Measurements from ENCODE around the gene CD3D. TPM values are rescaled to one million over a fixed set of nuclear protein-coding genes. Genes with fewer than 3 reads are reported as not detected.

The CD3D gene
- total and polyA plus RNA-seq, 2 of the 4 experiments (the other 2 are of a cell fraction): not detected

GRCh38 chr11:118380571-118380970, 38.1 kb upstream of the CD3D start:
- H4K20me1 ChIP-seq (ENCODE audit: insufficient read depth, low read length): no peaks in the 10 kb centered on the region
- H3K4me1 ChIP-seq (ENCODE audit: control insufficient read depth, insufficient read depth, low read length): no peaks in the 10 kb centered on the region
- intact Hi-C loops (cut with micrococcal nuclease): no loop called here
- POLR2A ChIA-PET (ENCODE audit: unreplicated experiment): no interaction called here
- no TSS peak for BruUV-seq (replicated peaks)
- H3K9me1 ChIP-seq (ENCODE audit: insufficient read depth, low read length): no peaks in the 10 kb centered on the region
- no peak overlapping the region for H3K4me3 ChIP-seq (ENCODE audit: insufficient read depth, low read depth, low read length)
- H3K4ac ChIP-seq (ENCODE audit: low read depth, low read length): no peak overlapping the region
- H3K4me2 ChIP-seq (ENCODE audit: low read depth, low read length): no peak overlapping the region
- H3K79me1 ChIP-seq (ENCODE audit: low read depth in 1 of 2, low read length in 2 of 2): no peaks in the 10 kb centered on the region
- H2AFZ ChIP-seq (replicated peaks; ENCODE audit: low read length, poor library complexity): no peak overlapping the region
- dilution Hi-C loops (cut with HindIII; ENCODE audit: low sequenced_read_pairs, unreplicated experiment): no loop called here
- no peak overlapping the region for H2BK5ac ChIP-seq (ENCODE audit: low read depth, low read length, poor library complexity, severe bottlenecking)
- H3K36me3 ChIP-seq (ENCODE audit: control insufficient read depth, insufficient read depth, low read length): peaks cover 46% of the 10 kb centered on the region
- no peak overlapping the region for H2AK5ac ChIP-seq (ENCODE audit: low read depth, low read length)
- no peak overlapping the region for H4K5ac ChIP-seq (ENCODE audit: low read depth, low read length)
- H4K91ac ChIP-seq (ENCODE audit: insufficient read depth, low read depth, low read length): no peak overlapping the region
- no peak overlapping the region for H3K27ac ChIP-seq (ENCODE audit: insufficient read depth, low read length)
- no peak overlapping the region for H2BK120ac ChIP-seq (ENCODE audit: low read depth, low read length)
- DNase-seq (peak; percentile 1), ATAC-seq (ENCODE audit: low read depth) (peak; percentile 42)
- no peak overlapping the region for H2AK9ac ChIP-seq (replicated peaks; ENCODE audit: low read depth, low read length, poor library complexity)
- no peak overlapping the region for H3K9ac ChIP-seq (ENCODE audit: low read depth, low read length)
- no peaks in the 10 kb centered on the region for H3K9me3 ChIP-seq (ENCODE audit: control insufficient read depth, insufficient read depth, low read length)
- in situ Hi-C loops (cut with MboI; ENCODE audit: low sequenced_read_pairs): no loop called here
- H3K56ac ChIP-seq (ENCODE audit: extremely low read depth, insufficient read depth, low read length): no peak overlapping the region
- H3K14ac ChIP-seq (replicated peaks; ENCODE audit: low read depth, low read length): no peak overlapping the region
- no peaks in the 10 kb centered on the region for H3K27me3 ChIP-seq (ENCODE audit: control insufficient read depth, insufficient read depth, low read length)
- CTCF ChIA-PET: no interaction called here
- no peak overlapping the region for H2BK15ac ChIP-seq (ENCODE audit: low read depth, low read length)
- TF ChIP-seq SMC3 (IDR thresholded peaks at IDR 0.05; ENCODE audit: low read depth, low read length): no peak
- TF ChIP-seq MAFK (IDR thresholded peaks at IDR 0.05; ENCODE audit: low read depth, low read length): no peak
- no peak for TF ChIP-seq BHLHE40 (IDR thresholded peaks at IDR 0.05; ENCODE audit: low read depth, low read length)
- TF ChIP-seq USF2 (IDR thresholded peaks at IDR 0.05; ENCODE audit: low read depth, low read length): no peak
- no peak for TF ChIP-seq FOS (IDR thresholded peaks at IDR 0.05; ENCODE audit: low read depth, low read length)
- no peak for TF ChIP-seq ELK1 (IDR thresholded peaks at IDR 0.05; ENCODE audit: borderline replicate concordance, low read depth, low read length)
- TF ChIP-seq CTCF (conservative IDR thresholded peaks at IDR 0.05; ENCODE audit: low read depth, low read length): no peak
- no peak for TF ChIP-seq RAD21 (IDR thresholded peaks at IDR 0.05; ENCODE audit: low read length)
- no peak for TF ChIP-seq RFX5 (IDR thresholded peaks at IDR 0.05; ENCODE audit: low read depth, low read length)
- TF ChIP-seq POLR2A (IDR thresholded peaks at IDR 0.05; ENCODE audit: low read depth, low read length): no peak
- TF ChIP-seq NFE2L2 (IDR thresholded peaks at IDR 0.05; ENCODE audit: low read depth, low read length): no peak
- no peak for TF ChIP-seq MXI1 (IDR thresholded peaks at IDR 0.05; ENCODE audit: borderline replicate concordance, low read depth, low read length)
- TF ChIP-seq MAZ (IDR thresholded peaks at IDR 0.05; ENCODE audit: borderline replicate concordance, low read depth, low read length): no peak
- no peak for TF ChIP-seq CHD1 (IDR thresholded peaks at IDR 0.05; ENCODE audit: low read depth, low read length)
- no peak for TF ChIP-seq CEBPB (IDR thresholded peaks at IDR 0.05; ENCODE audit: low read depth, low read length)
- no peak for TF ChIP-seq RCOR1 (IDR thresholded peaks at IDR 0.05; ENCODE audit: insufficient replicate concordance, low read length)
- no peak overlapping the region for H3K18ac ChIP-seq (ENCODE audit: low read depth, low read length)
- H4K8ac ChIP-seq (ENCODE audit: low read depth in 2 of 2, low read length in 2 of 2): no peak overlapping the region
- H3K23ac ChIP-seq (ENCODE audit: low read depth, low read length): no peak overlapping the region
- no peak overlapping the region for H2BK20ac ChIP-seq (ENCODE audit: low read depth, low read length)
